Sigmoid colon (tissue), 7 donors: ENCODE measurements around the gene POLR1A. TPM values are rescaled to one million over a fixed set of nuclear protein-coding genes. Genes with fewer than 3 reads are reported as not detected.
A peak's percentile ranks its signal among the peaks of the same experiment; 100 is the strongest.

ENCODE experiments used
- DNase-seq: peaks from one replicate; pipeline ENCODE4 v3.0.0-alpha.2; 2019
- H3K27ac ChIP-seq, 4 donors: fragments of 200-600 bp; sonication (generic); one replicate each; pipeline ENCODE4 v1.5.1; 2016 to 2019; ENCODE audit warnings: mild to moderate bottlenecking in 1 of 4
- H3K27me3 ChIP-seq, 3 donors: fragments of 200-600 bp; sonication (generic); one replicate each; pipeline ENCODE4 v1.5.1; 2019; ENCODE audit warnings: mild to moderate bottlenecking in 1 of 3
- H3K36me3 ChIP-seq, 4 donors: fragments of 200-600 bp; sonication (generic); one replicate each; pipeline ENCODE4 v1.5.1; 2016 to 2019
- H3K4me1 ChIP-seq, 4 donors: fragments of 200-600 bp; sonication (generic); one replicate each; pipeline ENCODE4 v1.5.1; 2017 to 2019
- H3K4me3 ChIP-seq, 4 donors: fragments of 200-600 bp; sonication (generic); one replicate each; pipeline ENCODE4 v1.5.1; 2017 to 2019; ENCODE audit warnings: mild to moderate bottlenecking in 2 of 4, moderate library complexity in 1 of 4
- H3K9me3 ChIP-seq, 4 donors: fragments of 200-600 bp in 3 of 4; sonication (generic) in 3 of 4; one replicate each; pipeline versions ENCODE4 v1.5.1 to v1.6.1; 2013 to 2019
- CTCF ChIP-seq, 4 experiments: fragments of 450-650 bp in 3 of 4; fragments of 200-600 bp in 1 of 4; IDR thresholded peaks; one replicate each; pipeline ENCODE4 v1.5.1; 2016 to 2019; ENCODE audit warnings: antibody characterized with exemption in 4 of 4, mild to moderate bottlenecking in 3 of 4, moderate library complexity in 2 of 4
- EP300 ChIP-seq, 4 donors: sonication (generic); formaldehyde crosslinking; IDR thresholded peaks; one replicate each; pipeline ENCODE4 v1.6.1; 2017; ENCODE audit warnings: antibody characterized with exemption in 4 of 4
- POLR2A ChIP-seq, 2 donors: fragments of 450-650 bp; IDR thresholded peaks; one replicate each; pipeline ENCODE4 v1.6.1; 2016; ENCODE audit warnings: antibody characterized with exemption in 2 of 2, mild to moderate bottlenecking in 2 of 2, moderate library complexity in 2 of 2
- POLR2AphosphoS5 ChIP-seq, 4 donors: sonication (generic); formaldehyde crosslinking; IDR thresholded peaks; one replicate each; pipeline ENCODE4 v1.6.1; 2017; ENCODE audit warnings: antibody characterized with exemption in 4 of 4
- WGBS, 2 donors: extraction: QIAGEN DNeasy Blood & Tissue Kit; methylation state at CpG; one replicate each; pipeline ENCODE4 v1.1.7; 2013; 5-methylcytosine and 5-hydroxymethylcytosine counted together
- intact Hi-C: fragments of 100-400 bp; cut with DNase I; formaldehyde crosslinking; loops from one replicate; pipeline ENCODE4 v1.15.1; 2023
- polyA plus RNA-seq, 3 donors: library from polyadenylated mRNA; stranded (reverse); fragments of 200-250 nt; gene quantifications; one replicate each; pipeline ENCODE4 v1.2.3, GENCODE V29; 2013
- total RNA-seq, 4 donors: library from RNA; depleted of rRNA; stranded (reverse); fragments of >200 nt; gene quantifications; one replicate each; pipeline ENCODE4 v1.1.0, GENCODE V29; 2016
- donor health status: healthy with polysubstance abuse.
- donor health status: Bipolar disorder and iron deficiency.
- donor health status: healthy.

Gene POLR1A
- total RNA-seq = 10 to 100 TPM in 3 of 4 donors, 1 to 10 TPM in 1; 7.1 to 17.9 (median 12.7) TPM
- polyA plus RNA-seq = 10 to 100 TPM in 1 of 3 donors, 1 to 10 TPM in 2; 1.2 to 10.1 (median 2.3) TPM

DNA sequence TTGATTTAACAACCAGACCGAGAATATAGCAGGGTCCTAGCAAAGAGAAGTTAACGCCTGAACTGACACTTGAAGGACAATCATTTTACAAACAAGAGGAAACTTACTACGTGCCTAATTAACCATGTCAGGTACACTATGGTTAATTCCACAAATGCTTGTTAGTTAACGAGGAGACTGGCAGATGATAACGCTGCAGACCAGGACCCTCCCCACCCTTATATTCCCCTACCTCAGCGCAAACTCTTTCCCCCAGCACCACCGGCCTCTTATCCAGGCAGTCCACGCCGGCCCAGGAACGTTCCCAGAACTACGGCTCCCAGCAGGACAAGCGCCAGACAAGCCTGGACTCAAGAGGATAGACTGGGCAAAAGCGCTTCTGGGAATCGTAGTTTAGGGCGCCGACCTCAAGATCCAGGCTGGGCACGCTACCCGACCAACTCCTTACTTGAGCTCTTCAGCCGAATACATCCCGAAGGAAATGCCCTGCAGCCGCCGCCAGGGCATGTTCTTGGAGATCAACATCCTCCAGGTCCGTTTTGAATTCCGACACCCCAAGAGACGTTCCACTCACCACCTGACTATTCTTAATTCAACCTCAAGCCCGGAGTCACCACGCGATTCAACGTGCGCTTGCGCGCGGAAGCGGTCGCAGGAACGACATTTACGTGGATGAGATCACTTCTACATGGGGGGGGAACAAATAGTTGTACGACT is at the start of gene POLR1A:
POLR1A (minus strand) TSS at position 635 of the 717 bp plus-strand sequence; CDS start at position 525, 110 bp downstream.
- peak; percentile 96 for DNase-seq
- Histone ChIP-seq H3K36me3 (peaks cover 0 to 26% (median 1%) of the 10 kb centered on the region in 4 donors), H3K27ac (peak within 1 kb of the TSS; percentile 83 to 86 (median 84)), H3K27me3 (no peaks in the 10 kb centered on the region), H3K4me1 (peaks cover 0 to 47% (median 39%) of the 10 kb centered on the region in 4 donors), H3K4me3 (peak within 1 kb of the TSS; percentile 72 to 89 (median 82)), H3K9me3 (no peaks in the 10 kb centered on the region)
- TF ChIP-seq CTCF (IDR thresholded peaks at IDR 0.05) = no peak
- TF ChIP-seq POLR2AphosphoS5 (IDR thresholded peaks at IDR 0.05) = peak in 1 of 4 donors; percentile 41
- WGBS, 2 donors = 0% methylated on average over 38 of the region's 38 CpGs
- intact Hi-C loops = loop anchor here (10.0 kb wide), 1 partner anchor 751 kb away; the partner anchor contains the start of genes ELMOD3 and RETSAT

- Histone ChIP-seq H3K9me3 (no peaks in the 10 kb centered on the region), H3K4me3 (no peak overlapping the region), H3K27me3 (no peaks in the 10 kb centered on the region), H3K27ac (no peak overlapping the region), H3K4me1 (no peaks in the 10 kb centered on the region), H3K36me3 (peaks cover 32 to 89% (median 54%) of the 10 kb centered on the region in 4 donors)
- intact Hi-C loops = no loop called here
- WGBS, 2 donors = 91 to 97% methylated on average over 2 of the region's 2 CpGs
- TF ChIP-seq POLR2A (IDR thresholded peaks at IDR 0.05) = no peak
- TF ChIP-seq POLR2AphosphoS5 (IDR thresholded peaks at IDR 0.05) = no peak
- TF ChIP-seq EP300 (IDR thresholded peaks at IDR 0.05) = no peak
- no peak for TF ChIP-seq CTCF (IDR thresholded peaks at IDR 0.05)
- DNase-seq = no peak
Observed at GRCh38 chr2:86150502-86150901, 44.8 kb upstream of the POLR1A start.

DNA sequence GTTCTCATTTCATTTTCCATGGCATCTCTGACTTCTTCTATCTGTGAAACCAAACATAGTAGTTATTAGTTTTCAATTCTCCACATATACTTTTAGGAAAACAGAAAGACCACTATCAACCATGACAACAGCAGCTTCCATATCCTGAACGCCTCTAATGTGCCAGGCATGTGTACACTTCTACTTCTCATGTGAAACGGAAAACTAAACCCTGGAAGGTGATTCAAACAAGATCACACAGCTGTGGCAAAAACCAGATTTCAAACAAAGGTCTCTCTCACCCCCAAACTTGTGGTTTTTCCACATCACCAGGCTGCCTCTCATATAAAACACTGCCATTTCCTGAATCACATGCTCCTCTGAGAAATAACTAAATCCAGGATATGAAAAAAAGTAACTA is 42.1 kb upstream of the POLR1A start:
- TF ChIP-seq EP300 (IDR thresholded peaks at IDR 0.05) = no peak
- no peak for TF ChIP-seq CTCF (IDR thresholded peaks at IDR 0.05)
- TF ChIP-seq POLR2A (IDR thresholded peaks at IDR 0.05) = no peak
- no peak for TF ChIP-seq POLR2AphosphoS5 (IDR thresholded peaks at IDR 0.05)
- no peak for DNase-seq
- H3K4me1 ChIP-seq = no peaks in the 10 kb centered on the region
- no peak overlapping the region for H3K4me3 ChIP-seq
- H3K9me3 ChIP-seq = no peaks in the 10 kb centered on the region
- H3K36me3 ChIP-seq = peaks cover 51 to 92% (median 72%) of the 10 kb centered on the region in 4 donors
- H3K27ac ChIP-seq = no peak overlapping the region
- 68 to 90% methylated on average over 2 of the region's 2 CpGs for WGBS, 2 donors
- H3K27me3 ChIP-seq = no peaks in the 10 kb centered on the region
- intact Hi-C loops = no loop called here

DNA sequence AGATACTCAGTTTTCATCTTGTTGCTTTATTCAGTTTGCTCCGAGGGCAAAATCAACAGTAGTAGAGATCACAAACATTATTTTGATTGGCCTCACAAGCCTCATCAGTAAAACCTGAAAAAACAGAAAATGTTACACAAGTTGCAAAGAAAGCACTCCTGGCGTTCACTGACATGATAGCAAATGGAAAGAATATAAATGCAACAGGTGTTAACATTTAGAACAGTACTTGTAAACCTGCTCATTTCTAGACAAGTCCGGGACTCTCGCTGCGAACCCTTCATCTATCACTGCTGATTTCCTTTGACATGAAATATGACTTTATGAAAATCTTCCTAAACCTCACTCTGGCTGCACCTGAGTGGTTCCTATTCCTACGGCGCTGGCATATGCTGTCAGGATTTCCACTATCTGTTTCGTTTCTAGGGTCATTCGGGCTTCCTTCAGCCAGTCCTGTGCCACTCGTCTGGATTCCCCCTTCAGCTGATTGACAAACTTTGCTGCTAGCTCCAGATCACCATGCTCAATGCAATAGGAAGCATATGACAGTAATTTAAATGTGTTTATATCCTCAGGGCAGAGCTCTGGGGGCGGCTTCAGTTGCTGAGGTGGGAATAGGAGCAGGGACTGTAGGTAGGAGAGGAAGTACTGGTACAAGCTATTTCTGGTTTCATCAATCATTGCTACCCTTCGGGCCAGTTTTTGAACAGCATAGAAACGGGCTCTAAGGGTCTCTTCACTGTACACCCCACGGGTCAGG is 38.4 kb upstream of the POLR1A start:
- intact Hi-C loops = no loop called here
- Histone ChIP-seq H3K27me3 (no peaks in the 10 kb centered on the region), H3K36me3 (peaks cover 55 to 100% (median 59%) of the 10 kb centered on the region in 4 donors), H3K4me1 (no peaks in the 10 kb centered on the region), H3K27ac (no peak overlapping the region), H3K9me3 (no peaks in the 10 kb centered on the region), H3K4me3 (no peak overlapping the region)
- TF ChIP-seq CTCF (IDR thresholded peaks at IDR 0.05) (no peak), EP300 (IDR thresholded peaks at IDR 0.05) (no peak), POLR2AphosphoS5 (IDR thresholded peaks at IDR 0.05) (no peak), POLR2A (IDR thresholded peaks at IDR 0.05) (no peak)
- DNase-seq = no peak
- 90 to 93% methylated on average over 14 of the region's 14 CpGs for WGBS, 2 donors
